Measurements from ENCODE around the gene DDTL.

DDTL gene

GRCh38 chr22:24006207-24006913 lies 39.7 kb downstream of the DDTL start:
- no peak for DNase-seq (ENCODE audit: low spot score)

GRCh38 chr22:24006914-24007214 lies 40.2 kb downstream of the DDTL start:
- no peak for DNase-seq (ENCODE audit: low spot score)

GRCh38 chr22:24007253-24008021 lies 40.7 kb downstream of the DDTL start:
- DNase-seq (ENCODE audit: low spot score), result no peak

GRCh38 chr22:24008022-24008283 lies 41.3 kb downstream of the DDTL start:
- no peak for DNase-seq (ENCODE audit: low spot score)

- DNase-seq (ENCODE audit: low spot score), result no peak
These were observed 41.9 kb downstream of the DDTL start for GRCh38 chr22:24008381-24009226.

GRCh38 chr22:24009227-24010017 lies 42.7 kb downstream of the DDTL start:
- DNase-seq (ENCODE audit: low spot score), result no peak

- DNase-seq (ENCODE audit: low spot score), result no peak
These were observed 43.3 kb downstream of the DDTL start for GRCh38 chr22:24010018-24010391.

GRCh38 chr22:24011735-24012068 lies 45.0 kb downstream of the DDTL start:
- no peak for DNase-seq (ENCODE audit: low spot score)

GRCh38 chr22:24016156-24016555 lies 49.5 kb downstream of the DDTL start:
- DNase-seq (ENCODE audit: low spot score), result no peak

- DNase-seq (ENCODE audit: low spot score), result no peak
These were observed 54.6 kb downstream of the DDTL start for GRCh38 chr22:24021304-24021703.

Data from HuH-7 (cell line).